ENCODE measurements around the gene AKAP8L. TPM values are rescaled to one million over a fixed set of nuclear protein-coding genes. Genes with fewer than 3 reads are reported as not detected.

Gene AKAP8L, protein sequence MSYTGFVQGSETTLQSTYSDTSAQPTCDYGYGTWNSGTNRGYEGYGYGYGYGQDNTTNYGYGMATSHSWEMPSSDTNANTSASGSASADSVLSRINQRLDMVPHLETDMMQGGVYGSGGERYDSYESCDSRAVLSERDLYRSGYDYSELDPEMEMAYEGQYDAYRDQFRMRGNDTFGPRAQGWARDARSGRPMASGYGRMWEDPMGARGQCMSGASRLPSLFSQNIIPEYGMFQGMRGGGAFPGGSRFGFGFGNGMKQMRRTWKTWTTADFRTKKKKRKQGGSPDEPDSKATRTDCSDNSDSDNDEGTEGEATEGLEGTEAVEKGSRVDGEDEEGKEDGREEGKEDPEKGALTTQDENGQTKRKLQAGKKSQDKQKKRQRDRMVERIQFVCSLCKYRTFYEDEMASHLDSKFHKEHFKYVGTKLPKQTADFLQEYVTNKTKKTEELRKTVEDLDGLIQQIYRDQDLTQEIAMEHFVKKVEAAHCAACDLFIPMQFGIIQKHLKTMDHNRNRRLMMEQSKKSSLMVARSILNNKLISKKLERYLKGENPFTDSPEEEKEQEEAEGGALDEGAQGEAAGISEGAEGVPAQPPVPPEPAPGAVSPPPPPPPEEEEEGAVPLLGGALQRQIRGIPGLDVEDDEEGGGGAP
- total RNA-seq: 33.0 and 41.5 TPM in 2 replicates

- peak; percentile 99 to 100 for DNase-seq (ENCODE audit: low read depth in 2 of 2)
Measured at GRCh38 chr19:15418579-15419412, at the start of gene AKAP8L. Gene AKAP8L (minus strand): TSS chr19:15418988. CDS start chr19:15418923, 65 bp downstream.

- no peak for DNase-seq (ENCODE audit: low read depth in 2 of 2)
Measured at GRCh38 chr19:15467734-15468214, 49.0 kb upstream of the AKAP8L start.

GRCh38 chr19:15466851-15467733, 48.3 kb upstream of the AKAP8L start:
- peak in 1 of 2 donors; percentile 95 for DNase-seq (ENCODE audit: low read depth in 2 of 2)

DNA sequence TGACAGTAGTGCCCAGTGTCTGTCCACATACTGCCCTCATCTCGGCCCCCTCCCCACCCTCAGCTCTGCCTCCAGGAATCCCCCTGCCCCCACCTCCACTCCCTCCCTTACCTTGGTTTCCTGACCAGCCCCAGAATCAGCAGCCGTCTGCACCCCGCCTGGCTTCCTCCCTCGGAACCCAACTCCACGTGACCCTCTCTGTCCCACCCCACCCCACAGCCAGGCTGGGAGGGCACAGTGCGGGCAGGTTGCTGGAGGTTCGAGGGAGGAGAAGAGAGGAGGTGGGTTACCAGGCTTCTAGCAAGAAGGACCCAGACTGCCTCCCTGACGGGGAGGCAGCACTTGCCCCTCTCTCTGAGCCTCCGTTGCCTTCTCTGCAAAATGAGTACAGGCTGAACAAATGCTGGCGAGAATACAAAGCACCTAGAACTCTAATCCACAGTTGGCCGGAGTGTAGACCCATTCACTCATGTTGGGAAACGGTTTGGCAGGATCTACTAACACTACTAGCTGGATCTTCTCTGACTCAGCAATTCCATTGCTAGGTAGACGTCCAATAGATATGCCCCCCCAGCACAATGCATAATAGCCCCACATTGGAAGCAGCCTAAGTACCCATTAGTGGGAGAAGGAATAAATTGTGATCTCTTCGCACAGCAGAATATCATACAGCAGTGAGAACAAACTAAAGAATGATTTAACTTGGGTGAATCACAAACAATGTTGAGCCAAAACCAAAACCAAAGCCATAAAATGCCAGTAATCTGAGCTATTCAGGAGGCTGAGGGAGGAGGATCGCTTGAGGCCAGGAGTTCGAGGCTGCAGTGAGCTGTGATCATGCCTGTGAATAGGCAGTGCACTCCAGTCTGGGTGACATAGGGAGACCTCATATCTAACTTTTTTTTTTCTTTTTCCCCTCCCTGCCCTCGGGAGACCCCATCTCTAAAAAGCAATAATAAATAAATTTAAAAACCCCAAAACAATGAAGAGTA, 45.9 kb upstream of the AKAP8L start, which contains the start of gene RASAL3:
RASAL3 (minus strand) TSS at position 151 of the 992 bp plus-strand sequence. CDS start 186 bp downstream, outside the sequence.
- peak in 1 of 2 donors; percentile 48 for DNase-seq (ENCODE audit: low read depth in 2 of 2)

DNA sequence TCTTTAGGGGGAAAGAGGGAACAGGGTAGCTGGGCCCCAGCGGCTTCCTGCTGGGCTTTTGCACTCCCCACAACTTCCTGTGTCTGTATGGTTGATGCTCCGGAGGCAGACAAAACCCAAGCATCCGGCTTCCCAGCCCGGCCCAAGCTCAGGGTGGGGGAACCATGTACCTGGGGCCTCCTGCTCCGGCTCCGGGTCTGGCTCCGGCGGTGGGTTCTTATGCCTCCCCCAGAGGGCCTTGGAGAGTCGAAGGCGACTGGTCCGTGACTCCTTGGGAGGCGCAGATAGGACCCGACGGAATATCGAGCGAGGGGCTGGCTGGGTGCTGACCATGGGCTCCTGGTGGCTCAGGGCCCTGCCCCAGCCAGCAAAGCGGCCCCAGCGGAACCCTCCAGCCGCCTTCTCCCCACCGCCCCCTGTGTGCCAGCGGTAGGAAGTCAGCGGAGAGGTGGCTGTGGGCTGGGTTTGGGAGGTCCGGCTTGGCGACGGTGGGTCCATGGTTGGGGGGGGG, 45.1 kb upstream of the AKAP8L start:
- peak in 1 of 2 donors; percentile 43 for DNase-seq (ENCODE audit: low read depth in 2 of 2)

DNA sequence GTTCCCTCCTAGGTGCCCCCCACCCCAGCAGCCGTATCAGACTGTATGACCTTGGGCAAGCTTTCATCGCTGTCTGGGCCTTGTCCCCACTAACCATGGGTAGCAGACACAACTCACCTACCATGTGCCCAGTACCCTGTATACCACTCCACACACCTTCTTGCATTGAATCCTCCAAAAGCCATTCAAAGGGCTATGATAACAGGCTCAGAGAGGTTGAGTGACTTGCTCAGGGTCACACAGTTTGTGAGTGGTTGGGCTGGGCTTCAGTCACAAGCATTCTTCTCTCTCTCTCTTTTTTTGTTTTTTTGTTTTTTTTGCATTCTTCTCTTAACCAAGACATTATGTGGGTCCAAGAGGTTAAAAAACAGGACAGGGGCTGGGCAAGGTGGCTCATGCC, 42.9 kb upstream of the AKAP8L start:
- no peak for DNase-seq (ENCODE audit: low read depth in 2 of 2)

- no peak for DNase-seq (ENCODE audit: low read depth in 2 of 2)
Measured at GRCh38 chr19:15457701-15458484, 39.1 kb upstream of the AKAP8L start.

GRCh38 chr19:15456871-15457700, 38.3 kb upstream of the AKAP8L start:
- DNase-seq (ENCODE audit: low read depth in 2 of 2): no peak

DNA sequence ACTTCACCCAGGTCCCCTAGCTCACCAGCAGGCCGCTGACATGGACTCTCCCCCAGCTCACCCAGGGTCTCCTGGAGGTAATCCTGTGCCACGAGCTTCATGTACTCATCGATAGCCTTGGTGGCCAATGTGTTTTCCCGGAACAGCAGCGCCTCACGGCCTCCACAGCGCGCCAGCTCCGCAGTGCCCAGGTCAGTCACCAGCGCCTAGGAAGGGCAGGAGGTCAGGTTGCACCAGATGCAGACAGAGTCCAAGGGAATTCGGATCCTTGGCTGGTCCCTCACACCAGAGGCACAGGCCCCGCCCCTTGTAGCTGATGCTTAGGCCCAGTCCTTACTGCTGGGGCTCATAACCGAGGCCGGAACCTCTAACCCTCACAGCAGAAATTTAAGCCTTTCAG, 37.7 kb upstream of the AKAP8L start:
- no peak for DNase-seq (ENCODE audit: low read depth in 2 of 2)

- no peak for DNase-seq (ENCODE audit: low read depth in 2 of 2)
Measured at GRCh38 chr19:15455996-15456395, 37.2 kb upstream of the AKAP8L start.

DNA sequence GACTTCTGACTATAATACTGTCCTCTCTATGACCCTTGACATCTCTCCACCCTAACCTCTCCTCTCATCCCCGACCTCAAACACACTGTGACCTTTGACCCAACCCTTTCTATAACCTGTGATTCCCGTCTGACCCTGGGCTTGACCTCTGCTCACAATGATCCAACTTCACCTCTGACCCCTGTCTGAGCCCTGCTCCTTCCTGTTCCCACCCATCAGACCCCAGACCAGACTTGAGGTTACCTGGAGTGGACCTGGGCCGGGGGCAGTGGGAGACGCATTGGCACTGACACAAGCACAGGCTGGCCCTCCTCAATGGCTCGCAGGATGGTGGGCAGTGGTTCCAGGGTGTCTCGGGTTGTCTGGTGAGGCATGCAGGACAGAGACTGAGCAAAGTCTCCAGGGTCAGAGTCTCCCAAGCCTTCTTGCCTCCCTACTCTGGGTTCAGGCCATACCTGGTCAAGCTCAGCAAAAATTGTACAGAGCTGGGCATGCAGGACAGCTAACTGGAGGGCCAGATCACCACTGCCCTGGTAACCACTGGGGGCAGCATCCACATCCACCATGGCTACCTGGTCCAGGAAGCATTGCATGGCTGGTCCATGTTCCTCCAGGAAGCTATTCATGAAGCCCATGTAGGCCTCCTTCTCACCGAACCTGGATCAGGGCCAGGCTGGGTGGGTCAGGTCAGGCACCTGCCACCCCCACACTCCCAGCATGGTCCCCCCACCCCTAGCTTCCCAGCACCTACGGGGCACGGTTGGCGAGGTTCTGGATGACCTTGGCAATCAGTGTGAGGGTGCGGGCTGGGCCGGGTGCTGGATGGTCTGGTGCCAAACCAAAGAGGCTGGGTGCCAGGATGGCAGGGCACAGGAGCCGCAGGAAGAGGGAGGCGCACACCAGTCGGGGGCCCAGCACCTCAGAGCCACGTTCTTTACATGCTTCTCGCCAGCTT, 35.4 kb upstream of the AKAP8L start:
- no peak for DNase-seq (ENCODE audit: low read depth in 2 of 2)

GRCh38 chr19:15453091-15453578, 34.3 kb upstream of the AKAP8L start:
- peak in 1 of 2 donors; percentile 26 for DNase-seq (ENCODE audit: low read depth in 2 of 2)

DNA sequence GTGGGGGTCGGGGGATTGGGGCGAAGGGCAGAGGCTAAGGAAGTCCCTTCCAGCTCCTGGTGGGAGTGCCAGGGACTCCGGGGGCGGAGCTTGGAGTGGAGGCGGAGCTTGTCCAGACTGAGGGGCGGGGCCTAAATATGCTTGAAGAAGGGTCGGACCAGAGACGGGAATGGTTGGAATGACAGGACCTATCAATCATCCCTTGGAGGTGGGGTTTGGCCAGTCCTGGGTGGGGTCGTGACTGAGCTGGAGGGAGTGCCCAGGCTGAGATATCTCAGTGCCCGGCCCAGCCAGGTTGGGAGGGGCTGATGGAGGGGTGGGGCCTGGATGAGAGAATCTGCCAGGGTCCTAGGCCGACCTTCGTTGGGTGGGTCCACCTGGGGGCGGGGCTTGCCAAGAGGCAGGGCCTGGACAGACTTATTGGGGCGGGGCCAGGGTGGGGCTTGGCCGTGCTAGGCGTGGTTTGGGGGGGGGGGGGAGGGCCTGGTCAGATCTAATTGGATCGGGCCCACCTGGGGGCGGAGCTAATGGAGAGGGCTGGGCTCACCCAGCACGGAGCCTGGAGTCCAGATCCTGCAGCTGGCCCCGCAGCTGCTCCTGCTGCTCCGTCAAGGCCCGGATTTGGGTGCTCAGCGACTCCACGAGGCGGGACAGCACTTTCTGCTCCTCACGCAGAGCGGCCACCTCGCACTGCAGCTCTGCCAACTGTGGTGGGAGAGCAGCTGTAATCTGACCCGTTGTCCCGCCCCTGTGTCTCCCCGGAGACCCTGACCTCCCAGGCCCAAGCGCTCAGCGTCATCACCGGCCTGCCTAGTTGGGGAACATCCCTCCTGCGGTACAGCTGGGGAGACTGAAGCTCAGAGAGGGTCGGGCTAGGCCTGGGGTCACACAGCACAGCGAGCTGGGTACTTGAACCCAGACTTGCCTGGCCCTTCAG, 33.6 kb upstream of the AKAP8L start:
- peak; percentile 77 to 93 for DNase-seq (ENCODE audit: low read depth in 2 of 2)

- no peak for DNase-seq (ENCODE audit: low read depth in 2 of 2)
Measured at GRCh38 chr19:15450528-15450890, 31.7 kb upstream of the AKAP8L start.

Data from dermis microvascular lymphatic vessel endothelial cell (primary cell).